ENCODE measurements around the gene SYT13.

DNA sequence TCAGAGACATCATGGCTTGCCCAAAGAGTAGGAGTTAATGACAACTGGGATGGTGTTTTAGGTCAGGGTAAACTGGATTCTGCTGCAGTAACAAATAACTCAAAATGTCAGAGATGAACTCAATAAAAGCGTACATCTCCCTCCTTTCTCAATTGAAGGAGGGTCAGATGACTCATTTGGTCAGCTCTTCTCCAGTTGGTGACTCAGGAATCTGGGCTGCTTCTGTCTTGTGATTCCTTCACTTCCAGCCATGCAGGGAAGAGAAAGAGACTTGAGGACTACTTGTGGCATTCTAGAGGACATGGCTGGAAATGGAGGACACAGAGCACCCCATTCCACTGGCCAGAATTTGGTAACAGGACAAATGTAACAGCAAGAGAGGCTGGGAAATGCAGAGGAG is 3.2 kb upstream of the SYT13 start:
- no peak for TF ChIP-seq EZH2 (IDR thresholded peaks at IDR 0.05; ENCODE audit: borderline replicate concordance, low read depth, low read length, severe bottlenecking)
- TF ChIP-seq, protein P1, sequence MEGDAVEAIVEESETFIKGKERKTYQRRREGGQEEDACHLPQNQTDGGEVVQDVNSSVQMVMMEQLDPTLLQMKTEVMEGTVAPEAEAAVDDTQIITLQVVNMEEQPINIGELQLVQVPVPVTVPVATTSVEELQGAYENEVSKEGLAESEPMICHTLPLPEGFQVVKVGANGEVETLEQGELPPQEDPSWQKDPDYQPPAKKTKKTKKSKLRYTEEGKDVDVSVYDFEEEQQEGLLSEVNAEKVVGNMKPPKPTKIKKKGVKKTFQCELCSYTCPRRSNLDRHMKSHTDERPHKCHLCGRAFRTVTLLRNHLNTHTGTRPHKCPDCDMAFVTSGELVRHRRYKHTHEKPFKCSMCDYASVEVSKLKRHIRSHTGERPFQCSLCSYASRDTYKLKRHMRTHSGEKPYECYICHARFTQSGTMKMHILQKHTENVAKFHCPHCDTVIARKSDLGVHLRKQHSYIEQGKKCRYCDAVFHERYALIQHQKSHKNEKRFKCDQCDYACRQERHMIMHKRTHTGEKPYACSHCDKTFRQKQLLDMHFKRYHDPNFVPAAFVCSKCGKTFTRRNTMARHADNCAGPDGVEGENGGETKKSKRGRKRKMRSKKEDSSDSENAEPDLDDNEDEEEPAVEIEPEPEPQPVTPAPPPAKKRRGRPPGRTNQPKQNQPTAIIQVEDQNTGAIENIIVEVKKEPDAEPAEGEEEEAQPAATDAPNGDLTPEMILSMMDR (IDR thresholded peaks at IDR 0.05; ENCODE audit: borderline replicate concordance, extremely low read depth, low read length, poor library complexity, severe bottlenecking): no peak

Measured in DND-41 (cell line).